MM.1S (cell line): Measurements from ENCODE around the gene SLC39A7.
A peak's percentile ranks its signal among the peaks of the same experiment; 100 is the strongest.

Source experiments
- DNase-seq: peaks from one replicate; pipeline ENCODE4 v3.0.0-alpha.2; 2015
- H2AFZ ChIP-seq: fragments of 300-600 bp; sonication (generic); 2 replicates; pipeline ENCODE4 v1.6.0; 2016; ENCODE audit warnings: antibody characterized with exemption, low read length
- H3F3A ChIP-seq: fragments of 300-600 bp; sonication (generic); 2 replicates; pipeline ENCODE4 v1.6.1; 2016; ENCODE audit warnings: mild to moderate bottlenecking, antibody characterized with exemption, low read length, moderate library complexity, mixed read lengths; ENCODE audit not compliant: insufficient read depth
- H3K27ac ChIP-seq: fragments of 300-600 bp; sonication (generic); 2 replicates; pipeline ENCODE4 v1.5.1; 2016; ENCODE audit warnings: mild to moderate bottlenecking, low read length
- H3K27me3 ChIP-seq: fragments of 300-600 bp; sonication (generic); replicated peaks from 2 replicates; pipeline ENCODE4 v1.6.0; 2016; ENCODE audit warnings: low read length; ENCODE audit not compliant: insufficient read depth
- H3K36me3 ChIP-seq: fragments of 300-600 bp; sonication (generic); replicated peaks from 2 replicates; pipeline ENCODE4 v1.6.1; 2016; ENCODE audit warnings: mild to moderate bottlenecking, low read length, mixed read lengths; ENCODE audit not compliant: insufficient read depth
- H3K4me1 ChIP-seq: fragments of 300-600 bp; sonication (generic); 2 replicates; pipeline ENCODE4 v1.6.1; 2016; ENCODE audit warnings: low read length, mixed read lengths
- H3K4me2 ChIP-seq: fragments of 300-600 bp; sonication (generic); 2 replicates; pipeline ENCODE4 v1.6.0; 2016; ENCODE audit warnings: low read depth, low read length
- H3K4me3 ChIP-seq: fragments of 300-600 bp; sonication (generic); 2 replicates; pipeline ENCODE4 v1.5.1; 2016; ENCODE audit warnings: low read length, mixed read lengths
- H3K79me2 ChIP-seq: fragments of 300-600 bp; sonication (generic); 2 replicates; pipeline ENCODE4 v1.6.1; 2016; ENCODE audit warnings: mixed run types, low read length, mixed read lengths
- H3K9ac ChIP-seq: fragments of 300-600 bp; sonication (generic); 2 replicates; pipeline ENCODE4 v1.6.1; 2016; ENCODE audit warnings: low read length, mixed read lengths
- H3K9me2 ChIP-seq: fragments of 300-600 bp; sonication (generic); replicated peaks from 2 replicates; pipeline ENCODE4 v1.6.1; 2016; ENCODE audit warnings: mild to moderate bottlenecking, low read length, mixed read lengths; ENCODE audit not compliant: insufficient read depth
- H3K9me3 ChIP-seq: fragments of 300-600 bp; sonication (generic); replicated peaks from 2 replicates; pipeline ENCODE4 v1.6.1; 2016; ENCODE audit warnings: mild to moderate bottlenecking, low read length, mixed read lengths; ENCODE audit not compliant: insufficient read depth
- H4K20me1 ChIP-seq: fragments of 300-600 bp; sonication (generic); 2 replicates; pipeline ENCODE4 v1.6.1; 2016; ENCODE audit warnings: mild to moderate bottlenecking, low read length, moderate library complexity, mixed read lengths; ENCODE audit not compliant: insufficient read depth
- EZH2 ChIP-seq: fragments of 300-600 bp; sonication (generic); optimal IDR thresholded peaks from 2 replicates; pipeline ENCODE3; 2017; ENCODE audit warnings: low read depth, mild to moderate bottlenecking, antibody characterized with exemption, low read length, mixed read lengths
- EZH2phosphoT487 ChIP-seq: fragments of 300-600 bp; sonication (generic); IDR thresholded peaks from 2 replicates; pipeline ENCODE4 v1.6.1; 2018; ENCODE audit warnings: antibody characterized with exemption, low read length
- TF ChIP-seq, protein P1 (sequence below): fragments of 300-600 bp; sonication (generic); IDR thresholded peaks from 2 replicates; pipeline ENCODE4 v1.5.1; 2016; ENCODE audit warnings: antibody characterized with exemption, low read length, mixed read lengths

The SLC39A7 gene

DNA sequence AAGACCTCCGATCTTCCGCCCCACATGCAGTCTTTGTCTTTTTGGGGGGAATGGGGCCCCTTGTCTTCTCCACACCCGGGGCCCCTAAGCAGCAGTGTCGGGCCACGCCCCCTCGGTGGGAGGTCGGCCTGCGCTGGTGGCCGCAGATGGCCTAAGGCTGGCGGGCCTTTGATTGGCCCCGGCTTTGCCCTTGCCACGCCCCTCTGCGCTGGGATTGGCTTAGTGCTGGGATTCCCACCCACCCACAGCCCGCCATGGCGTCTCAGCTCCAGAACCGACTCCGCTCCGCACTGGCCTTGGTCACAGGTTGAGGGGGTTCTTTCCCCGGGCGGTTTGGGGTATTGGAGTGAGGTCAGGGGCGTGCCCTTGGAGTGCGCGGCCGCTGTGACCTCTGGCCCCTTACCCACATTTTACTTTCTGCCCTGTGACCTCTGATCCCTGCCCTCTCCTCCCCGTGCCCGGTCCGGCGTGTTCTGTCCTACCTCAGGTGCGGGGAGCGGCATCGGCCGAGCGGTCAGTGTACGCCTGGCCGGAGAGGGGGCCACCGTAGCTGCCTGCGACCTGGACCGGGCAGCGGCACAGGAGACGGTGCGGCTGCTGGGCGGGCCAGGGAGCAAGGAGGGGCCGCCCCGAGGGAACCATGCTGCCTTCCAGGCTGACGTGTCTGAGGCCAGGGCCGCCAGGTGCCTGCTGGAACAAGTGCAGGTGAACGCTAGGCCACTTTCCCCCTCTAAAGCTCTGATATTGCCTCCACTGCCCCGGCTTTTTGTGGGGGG is 3.9 kb downstream of the SLC39A7 start, which contains the start of gene HSD17B8:
Gene HSD17B8 (plus strand): TSS at position 241 of the 776 bp plus-strand sequence. CDS start 14 bp downstream, at position 255.
- Histone ChIP-seq H3F3A (peaks cover 14% of the 10 kb centered on the region; the same call in 1 of the 2 replicates), H3K27me3 (no peaks in the 10 kb centered on the region), H3K9me2 (no peaks in the 10 kb centered on the region), H3K9me3 (no peaks in the 10 kb centered on the region), H3K4me1 (peaks cover 36% of the 10 kb centered on the region), H4K20me1 (no peaks in the 10 kb centered on the region), H3K36me3 (no peaks in the 10 kb centered on the region), H3K4me2 (peak within 1 kb of the TSS; percentile 84), H2AFZ (peak within 1 kb of the TSS; percentile 94), H3K27ac (peak within 1 kb of the TSS; percentile 56; the same call in 1 of the 2 replicates), H3K79me2 (peaks cover 31% of the 10 kb centered on the region), H3K4me3 (peak within 1 kb of the TSS; percentile 97), H3K9ac (peak within 1 kb of the TSS; percentile 94)
- DNase-seq = peak; percentile 93
- TF ChIP-seq EZH2phosphoT487 = no peak
- TF ChIP-seq EZH2 = no peak
- TF ChIP-seq, protein P1, sequence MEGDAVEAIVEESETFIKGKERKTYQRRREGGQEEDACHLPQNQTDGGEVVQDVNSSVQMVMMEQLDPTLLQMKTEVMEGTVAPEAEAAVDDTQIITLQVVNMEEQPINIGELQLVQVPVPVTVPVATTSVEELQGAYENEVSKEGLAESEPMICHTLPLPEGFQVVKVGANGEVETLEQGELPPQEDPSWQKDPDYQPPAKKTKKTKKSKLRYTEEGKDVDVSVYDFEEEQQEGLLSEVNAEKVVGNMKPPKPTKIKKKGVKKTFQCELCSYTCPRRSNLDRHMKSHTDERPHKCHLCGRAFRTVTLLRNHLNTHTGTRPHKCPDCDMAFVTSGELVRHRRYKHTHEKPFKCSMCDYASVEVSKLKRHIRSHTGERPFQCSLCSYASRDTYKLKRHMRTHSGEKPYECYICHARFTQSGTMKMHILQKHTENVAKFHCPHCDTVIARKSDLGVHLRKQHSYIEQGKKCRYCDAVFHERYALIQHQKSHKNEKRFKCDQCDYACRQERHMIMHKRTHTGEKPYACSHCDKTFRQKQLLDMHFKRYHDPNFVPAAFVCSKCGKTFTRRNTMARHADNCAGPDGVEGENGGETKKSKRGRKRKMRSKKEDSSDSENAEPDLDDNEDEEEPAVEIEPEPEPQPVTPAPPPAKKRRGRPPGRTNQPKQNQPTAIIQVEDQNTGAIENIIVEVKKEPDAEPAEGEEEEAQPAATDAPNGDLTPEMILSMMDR = no peak

DNA sequence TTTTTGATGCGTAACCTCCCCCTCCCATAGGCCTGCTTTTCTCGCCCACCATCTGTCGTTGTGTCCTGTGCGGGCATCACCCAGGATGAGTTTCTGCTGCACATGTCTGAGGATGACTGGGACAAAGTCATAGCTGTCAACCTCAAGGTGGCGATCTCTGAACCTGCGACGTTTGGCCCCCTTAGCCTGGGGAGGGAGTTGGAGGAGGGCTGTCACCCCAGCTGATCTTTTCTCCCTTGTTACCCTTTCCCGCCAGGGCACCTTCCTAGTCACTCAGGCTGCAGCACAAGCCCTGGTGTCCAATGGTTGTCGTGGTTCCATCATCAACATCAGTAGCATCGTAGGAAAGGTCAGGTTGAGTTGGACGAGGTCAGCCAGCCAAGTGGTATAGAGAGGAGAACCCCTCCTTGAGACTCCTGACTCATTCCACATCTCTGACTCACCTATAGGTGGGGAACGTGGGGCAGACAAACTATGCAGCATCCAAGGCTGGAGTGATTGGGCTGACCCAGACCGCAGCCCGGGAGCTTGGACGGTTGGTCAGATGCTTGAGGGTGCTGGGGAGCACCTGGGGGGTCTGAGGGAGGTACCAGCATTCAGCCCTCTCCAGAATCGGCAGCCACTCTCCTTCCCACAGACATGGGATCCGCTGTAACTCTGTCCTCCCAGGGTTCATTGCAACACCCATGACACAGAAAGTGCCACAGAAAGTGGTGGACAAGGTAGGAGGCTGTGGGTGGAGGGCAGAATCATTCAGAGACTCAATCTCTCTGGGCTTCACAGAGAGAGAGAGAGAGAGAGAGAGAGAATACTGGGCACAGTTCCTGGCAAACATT is 4.7 kb downstream of the SLC39A7 start:
- peak overlapping the region; percentile 94 for H2AFZ ChIP-seq
- H3K27ac ChIP-seq = peak overlapping the region; percentile 56; the same call in 1 of the 2 replicates
- peaks cover 36% of the 10 kb centered on the region for H3K4me1 ChIP-seq
- H3K9me3 ChIP-seq = no peaks in the 10 kb centered on the region
- no peaks in the 10 kb centered on the region for H3K36me3 ChIP-seq
- H3F3A ChIP-seq = peaks cover 14% of the 10 kb centered on the region; the same call in 1 of the 2 replicates
- peak overlapping the region; percentile 84 for H3K4me2 ChIP-seq
- H4K20me1 ChIP-seq = no peaks in the 10 kb centered on the region
- peak overlapping the region; percentile 94 for H3K9ac ChIP-seq
- H3K79me2 ChIP-seq = peaks cover 23% of the 10 kb centered on the region
- TF ChIP-seq, protein P1 = peak; percentile 46
- no peak for TF ChIP-seq EZH2
- TF ChIP-seq EZH2phosphoT487 = no peak
- peak; percentile 29 for DNase-seq
- no peaks in the 10 kb centered on the region for H3K9me2 ChIP-seq
- no peaks in the 10 kb centered on the region for H3K27me3 ChIP-seq
- peak overlapping the region; percentile 97 for H3K4me3 ChIP-seq

DNA sequence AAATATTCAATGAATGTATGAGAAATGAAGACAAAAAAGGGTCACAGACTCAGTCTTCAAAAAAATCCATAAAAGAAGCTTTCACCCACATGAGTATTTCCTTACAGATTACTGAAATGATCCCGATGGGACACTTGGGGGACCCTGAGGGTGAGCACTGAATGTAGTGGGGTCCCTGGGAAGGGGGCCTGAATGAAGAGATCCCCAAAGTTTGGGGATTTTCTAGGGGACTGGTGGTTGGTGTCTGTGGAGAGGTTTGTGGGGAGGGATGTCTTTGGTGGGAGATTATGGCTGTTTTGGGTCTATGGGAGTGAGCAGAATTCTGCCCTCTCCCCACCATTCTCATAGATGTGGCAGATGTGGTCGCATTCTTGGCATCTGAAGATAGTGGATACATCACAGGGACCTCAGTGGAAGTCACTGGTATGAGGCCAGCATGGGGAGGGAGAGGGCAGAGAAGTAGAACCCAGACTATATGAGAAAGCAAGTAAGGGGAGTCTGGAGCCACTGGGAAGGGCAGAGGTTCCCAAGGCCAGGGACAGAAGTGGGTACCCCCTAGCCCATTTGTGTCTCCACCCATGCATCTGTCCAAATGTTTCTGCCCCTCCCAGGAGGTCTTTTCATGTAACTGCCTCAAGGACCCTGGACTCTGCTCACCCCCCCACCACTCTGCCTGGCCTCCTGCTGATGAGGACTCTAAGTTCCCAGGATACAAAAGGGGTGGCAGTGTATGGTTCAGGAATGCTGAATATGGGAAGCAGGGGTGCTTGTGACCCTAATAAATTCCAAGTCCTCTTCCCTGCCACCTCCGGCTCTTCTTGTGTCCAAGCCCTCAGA is 5.6 kb downstream of the SLC39A7 start:
- H3K9me3 ChIP-seq = no peaks in the 10 kb centered on the region
- no peaks in the 10 kb centered on the region for H3K27me3 ChIP-seq
- no peaks in the 10 kb centered on the region for H4K20me1 ChIP-seq
- TF ChIP-seq EZH2 = no peak
- TF ChIP-seq, protein P1 = no peak
- TF ChIP-seq EZH2phosphoT487 = no peak
- H3K4me2 ChIP-seq = no peak overlapping the region
- no peak for DNase-seq
- peaks cover 36% of the 10 kb centered on the region for H3K4me1 ChIP-seq
- H3K9ac ChIP-seq = no peak overlapping the region
- H3F3A ChIP-seq = peaks cover 11% of the 10 kb centered on the region; the same call in 1 of the 2 replicates
- no peaks in the 10 kb centered on the region for H3K36me3 ChIP-seq
- peaks cover 17% of the 10 kb centered on the region for H3K79me2 ChIP-seq
- no peak overlapping the region for H3K27ac ChIP-seq
- H2AFZ ChIP-seq = no peak overlapping the region
- no peaks in the 10 kb centered on the region for H3K9me2 ChIP-seq
- H3K4me3 ChIP-seq = no peak overlapping the region
